Spleen (tissue), 11 donors: ENCODE results near the gene DGKB. TPM values are rescaled to one million over a fixed set of nuclear protein-coding genes. Genes with fewer than 3 reads are reported as not detected.

Experiments
- DNase-seq: peaks from one replicate; pipeline ENCODE4 v3.0.0-alpha.2; 2020
- H3K27ac ChIP-seq, 8 donors: fragments of 200-600 bp; sonication (generic) in 7 of 8; 1 replicate in 4 of 8; 2 replicates in 4 of 8; pipeline versions ENCODE4 v1.5.0 to v1.8.0; 2016 to 2021; ENCODE audit warnings: inconsistent platforms in 4 of 8, mild to moderate bottlenecking in 4 of 8, moderate library complexity in 1 of 8
- H3K27me3 ChIP-seq, 7 donors: fragments of 200-600 bp; sonication (generic) in 6 of 7; replicated peaks in 1 of 7; 1 replicate in 4 of 7; 2 replicates in 3 of 7; pipeline versions ENCODE4 v1.5.0 to v1.8.0; 2016 to 2021; ENCODE audit warnings: inconsistent platforms in 3 of 7, mild to moderate bottlenecking in 1 of 7
- H3K36me3 ChIP-seq, 6 donors: fragments of 200-600 bp; sonication (generic) in 5 of 6; 1 replicate in 4 of 6; 2 replicates in 2 of 6; pipeline versions ENCODE4 v1.5.0 to v1.8.0; 2016 to 2021; ENCODE audit warnings: inconsistent platforms in 2 of 6
- H3K4me1 ChIP-seq, 6 donors: fragments of 200-600 bp; sonication (generic) in 5 of 6; 1 replicate in 3 of 6; 2 replicates in 3 of 6; pipeline versions ENCODE4 v1.5.0 to v1.8.0; 2016 to 2021; ENCODE audit warnings: inconsistent platforms in 3 of 6
- H3K4me3 ChIP-seq, 8 donors: fragments of 200-600 bp; sonication (generic) in 7 of 8; 1 replicate in 4 of 8; 2 replicates in 4 of 8; pipeline versions ENCODE4 v1.5.0 to v1.8.0; 2016 to 2021; ENCODE audit warnings: inconsistent platforms in 4 of 8, mild to moderate bottlenecking in 4 of 8, moderate library complexity in 2 of 8
- H3K9me3 ChIP-seq, 8 donors: fragments of 200-600 bp; sonication (generic) in 7 of 8; 1 replicate in 4 of 8; 2 replicates in 4 of 8; pipeline versions ENCODE4 v1.5.0 to v1.8.0; 2016 to 2021; ENCODE audit warnings: inconsistent platforms in 4 of 8
- CTCF ChIP-seq, 11 experiments: fragments of 200-600 bp in 7 of 11; fragments of 450-650 bp in 4 of 11; sonication (generic) in 4 of 11; IDR thresholded peaks in 8 of 11; conservative IDR thresholded peaks in 3 of 11; 1 replicate in 7 of 11; 2 replicates in 4 of 11; pipeline versions ENCODE4 v1.4.0 to v1.8.0; 2016 to 2021; ENCODE audit warnings: antibody characterized with exemption in 11 of 11, inconsistent platforms in 4 of 11, mild to moderate bottlenecking in 1 of 11
- POLR2A ChIP-seq, 3 donors: fragments of 450-650 bp; IDR thresholded peaks; one replicate each; pipeline ENCODE4 v1.5.1; 2017; ENCODE audit warnings: antibody characterized with exemption in 3 of 3, mild to moderate bottlenecking in 1 of 3
- POLR2AphosphoS5 ChIP-seq, 3 donors: sonication (generic); formaldehyde crosslinking; IDR thresholded peaks; one replicate each; pipeline ENCODE4 v1.5.1; 2017; ENCODE audit warnings: antibody characterized with exemption in 3 of 3
- WGBS, 5 donors: extraction: QIAGEN DNeasy Blood & Tissue Kit in 3 of 5; methylation state at CpG; one replicate each; pipeline versions ENCODE4 v1.1.5 to v1.1.7; 2013 to 2018; 5-methylcytosine and 5-hydroxymethylcytosine counted together
- intact Hi-C: fragments of 100-400 bp; cut with DNase I; formaldehyde crosslinking; loops from one replicate; pipeline ENCODE4 v1.15.0; 2023; ENCODE audit warnings: low total_unique reads
- polyA plus RNA-seq, 3 donors: library from polyadenylated mRNA; stranded (reverse); fragments of 200-250 nt; gene quantifications; one replicate each; pipeline ENCODE4 v1.2.1, GENCODE V29; 2013
- total RNA-seq, 7 donors: library from RNA; depleted of rRNA in 3 of 7; stranded (reverse); fragments of >200 nt in 3 of 7; fragmentation: NEBNext Ultra II Directional in 4 of 7; extraction: Animal tissue kit (Norgen Biotek cat#: 25700) in 4 of 7; gene quantifications; one replicate each; pipeline versions ENCODE4 v1.1.0 to v1.2.1, GENCODE V29; 2016 to 2021
- donor health status: healthy with polysubstance abuse.
- donor health status: DM: no; HTN: no; CAD: no; lungs with moderate emphysema.
- donor health status: DM: no; HTN: no; CAD: no.
- donor health status: Bipolar disorder and iron deficiency.
- donor health status: healthy.
- donor health status: DM: no; HTN: no; CAD: no.
- donor health status: DM: yes; HTN: yes; CAD: no.

The DGKB gene
- total and polyA plus RNA-seq, 10 donors, result 0.02 to 0.26 (median 0.03) TPM; not detected in 6

DNA sequence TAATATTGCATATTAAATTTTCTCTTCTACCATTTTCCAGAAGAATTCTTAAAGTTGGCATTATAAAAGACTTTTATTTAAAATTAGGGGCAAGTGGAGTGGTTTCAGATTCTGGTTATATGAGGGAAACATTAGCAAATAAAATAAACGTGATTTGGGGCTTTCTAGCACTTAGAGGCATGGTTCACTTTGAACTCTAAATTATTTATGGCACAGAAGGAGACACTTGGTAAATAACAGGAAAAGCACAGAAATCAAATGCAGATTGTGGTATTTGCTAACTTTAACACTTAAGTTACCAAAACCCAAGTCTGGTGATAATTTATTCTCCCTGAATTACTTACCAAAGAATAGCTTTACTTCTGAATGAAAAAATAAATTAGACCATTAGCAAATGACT lies 778.6 kb downstream of the DGKB start:
- H3K9me3 ChIP-seq, result no peaks in the 10 kb centered on the region
- H3K4me3 ChIP-seq, result no peak overlapping the region
- no peak overlapping the region for H3K27ac ChIP-seq
- no peaks in the 10 kb centered on the region for H3K36me3 ChIP-seq
- TF ChIP-seq POLR2A (IDR thresholded peaks at IDR 0.05) (no peak), POLR2AphosphoS5 (IDR thresholded peaks at IDR 0.05) (no peak), CTCF (IDR thresholded peaks at IDR 0.05 in 8 of 11, conservative IDR thresholded peaks at IDR 0.05 in 3 of 11) (no peak)
- DNase-seq, result no peak
- intact Hi-C loops, result no loop called here
- no peaks in the 10 kb centered on the region for H3K4me1 ChIP-seq
- H3K27me3 ChIP-seq, result no peaks in the 10 kb centered on the region
- WGBS, 5 donors, result 3 to 24% (median 5%) methylated on average over 1 of the region's 1 CpG

DNA sequence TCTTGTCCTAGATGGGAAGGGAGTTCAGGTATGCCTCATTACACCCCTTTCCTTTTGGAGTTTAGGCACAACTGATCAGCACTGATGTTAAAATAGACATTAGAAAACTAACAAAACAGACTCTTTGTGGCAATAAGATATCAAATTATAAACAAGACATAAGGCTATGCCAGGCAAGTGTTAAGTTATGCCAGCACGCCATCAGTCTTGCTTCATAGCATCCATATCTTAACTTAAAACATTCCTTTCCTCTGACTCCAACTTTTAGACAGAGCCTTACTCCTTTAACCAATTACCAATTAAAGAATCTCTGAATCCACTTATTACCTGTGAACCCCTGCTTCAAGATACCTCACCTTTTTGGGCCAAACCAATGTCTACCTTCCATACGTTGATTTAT lies 786.9 kb downstream of the DGKB start:
- no peak overlapping the region for H3K4me3 ChIP-seq

DNA sequence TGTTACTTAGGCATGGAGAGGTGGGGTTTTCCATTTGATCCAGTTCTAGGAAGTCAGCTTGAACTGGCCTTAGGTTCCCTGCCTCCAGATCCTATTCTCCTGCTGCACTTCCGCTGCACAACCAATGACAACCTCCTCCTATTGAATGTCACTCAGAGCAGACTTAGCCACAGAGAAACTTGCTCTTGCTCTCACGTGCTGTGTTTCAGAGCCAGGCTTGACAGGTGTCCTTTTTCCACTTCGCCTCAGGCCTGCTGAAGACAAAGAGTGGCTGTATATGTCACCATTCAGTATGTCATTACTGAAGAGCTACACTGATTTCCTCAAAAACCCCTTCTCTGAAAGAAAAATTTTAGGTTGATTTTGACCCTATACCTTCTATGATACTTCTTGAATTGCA lies 797.7 kb downstream of the DGKB start:
- H3K4me3 ChIP-seq, result no peak overlapping the region
- peaks cover 0 to 4% (median 0%) of the 10 kb centered on the region in 8 donors for H3K9me3 ChIP-seq
- intact Hi-C loops, result no loop called here
- no peaks in the 10 kb centered on the region for H3K4me1 ChIP-seq
- DNase-seq, result no peak
- no peaks in the 10 kb centered on the region for H3K36me3 ChIP-seq
- no peaks in the 10 kb centered on the region for H3K27me3 ChIP-seq
- no peak overlapping the region for H3K27ac ChIP-seq
- WGBS, 5 donors, result 68 to 89% (median 74%) methylated on average over 3 of the region's 3 CpGs
- no peak for TF ChIP-seq POLR2A (IDR thresholded peaks at IDR 0.05)
- TF ChIP-seq POLR2AphosphoS5 (IDR thresholded peaks at IDR 0.05), result no peak
- no peak for TF ChIP-seq CTCF (IDR thresholded peaks at IDR 0.05 in 8 of 11, conservative IDR thresholded peaks at IDR 0.05 in 3 of 11)

More for the DNA sequence above, 786.9 kb downstream of the DGKB start:
- intact Hi-C loops, result no loop called here
- H3K9me3 ChIP-seq, result no peaks in the 10 kb centered on the region
- no peaks in the 10 kb centered on the region for H3K36me3 ChIP-seq
- no peaks in the 10 kb centered on the region for H3K4me1 ChIP-seq
- no peaks in the 10 kb centered on the region for H3K27me3 ChIP-seq
- TF ChIP-seq POLR2AphosphoS5 (IDR thresholded peaks at IDR 0.05) (no peak), CTCF (IDR thresholded peaks at IDR 0.05 in 8 of 11, conservative IDR thresholded peaks at IDR 0.05 in 3 of 11) (no peak), POLR2A (IDR thresholded peaks at IDR 0.05) (no peak)
- 85 to 93% (median 89%) methylated on average over 2 of the region's 2 CpGs for WGBS, 5 donors
- no peak overlapping the region for H3K27ac ChIP-seq
- no peak for DNase-seq

GRCh38 chr7:14096159-14096558 lies 806.4 kb downstream of the DGKB start:
- Histone ChIP-seq H3K9me3 (no peaks in the 10 kb centered on the region), H3K27me3 (no peaks in the 10 kb centered on the region), H3K36me3 (no peaks in the 10 kb centered on the region), H3K4me3 (no peak overlapping the region), H3K4me1 (no peaks in the 10 kb centered on the region), H3K27ac (no peak overlapping the region)
- DNase-seq, result no peak
- WGBS, 5 donors, result 80 to 85% (median 84%) methylated on average over 1 of the region's 1 CpG
- intact Hi-C loops, result no loop called here
- TF ChIP-seq POLR2A (IDR thresholded peaks at IDR 0.05) (no peak), POLR2AphosphoS5 (IDR thresholded peaks at IDR 0.05) (no peak), CTCF (IDR thresholded peaks at IDR 0.05 in 8 of 11, conservative IDR thresholded peaks at IDR 0.05 in 3 of 11) (no peak)
